IPS-18c (cell line): ENCODE results near the gene SNX24.
"Not testable (repeated sequence)": the region's sequence is repeated elsewhere in the genome, so short reads cannot be mapped to it uniquely, and the experiment has no call there.

ENCODE experiments used
- H3K4me3 ChIP-seq: 2 replicates; pipeline ENCODE4 v1.7.0; 2013; ENCODE audit warnings: low read depth, mild to moderate bottlenecking, low read length, moderate library complexity; ENCODE audit not compliant: insufficient read depth
- H3K9me3 ChIP-seq: one replicate; pipeline ENCODE4 v1.6.1; 2013; ENCODE audit warnings: mild to moderate bottlenecking, low read length, moderate library complexity; ENCODE audit not compliant: control insufficient read depth, insufficient read depth

Gene SNX24

GRCh38 chr5:122940890-122941289, 95.5 kb downstream of the SNX24 start:
- H3K4me3 ChIP-seq = no peak overlapping the region
- H3K9me3 ChIP-seq = no peaks in the 10 kb centered on the region

DNA sequence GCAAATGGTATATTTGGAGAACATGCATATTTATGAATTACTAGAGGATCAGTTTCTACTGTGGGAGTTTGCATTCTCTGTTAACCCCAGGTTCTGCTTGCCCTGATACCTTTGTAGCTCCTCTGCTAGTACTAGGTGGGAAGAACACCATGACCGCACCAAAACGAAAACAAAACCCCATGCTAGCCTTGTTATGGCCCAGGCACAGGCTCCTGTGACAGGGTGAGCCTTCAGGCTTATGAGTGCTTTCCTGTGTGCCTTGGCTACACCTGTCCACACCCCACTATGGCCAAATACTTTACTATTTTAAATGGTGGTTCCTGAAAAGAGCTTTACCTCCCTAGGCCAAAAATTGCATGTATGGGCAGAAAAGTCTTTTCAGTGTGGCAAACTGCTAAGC, 96.3 kb downstream of the SNX24 start:
- Histone ChIP-seq H3K9me3 (no peaks in the 10 kb centered on the region), H3K4me3 (no peak overlapping the region)

- H3K4me3 ChIP-seq = no peak overlapping the region
- no peaks in the 10 kb centered on the region for H3K9me3 ChIP-seq
These were observed 96.9 kb downstream of the SNX24 start for GRCh38 chr5:122942164-122942914.

- no peak overlapping the region for H3K4me3 ChIP-seq
- H3K9me3 ChIP-seq = no peaks in the 10 kb centered on the region
These were observed 97.8 kb downstream of the SNX24 start for GRCh38 chr5:122943050-122943698.

GRCh38 chr5:122944051-122944450, 98.6 kb downstream of the SNX24 start:
- H3K4me3 ChIP-seq = no peak overlapping the region
- no peaks in the 10 kb centered on the region for H3K9me3 ChIP-seq

DNA sequence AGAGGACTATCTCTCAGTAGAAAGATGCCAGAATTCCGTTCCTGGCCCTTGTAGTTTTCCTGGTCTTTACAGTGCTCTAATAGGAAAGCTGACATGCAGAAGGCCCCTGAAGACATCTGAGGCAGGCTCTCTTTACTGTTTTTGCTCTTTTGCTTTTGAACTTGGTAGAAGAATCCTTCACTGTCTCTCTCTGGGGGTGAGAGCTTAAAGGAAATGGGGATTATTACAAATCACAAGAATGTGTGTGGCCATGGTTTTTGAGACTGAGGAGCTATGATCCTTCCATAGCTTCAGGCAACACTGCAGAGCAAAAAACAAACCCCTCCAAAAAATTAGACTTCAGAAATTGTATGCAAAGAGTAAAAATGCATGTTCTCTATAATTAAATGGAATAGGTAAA, 102.0 kb downstream of the SNX24 start:
- Histone ChIP-seq H3K4me3 (no peak overlapping the region), H3K9me3 (no peaks in the 10 kb centered on the region)

DNA sequence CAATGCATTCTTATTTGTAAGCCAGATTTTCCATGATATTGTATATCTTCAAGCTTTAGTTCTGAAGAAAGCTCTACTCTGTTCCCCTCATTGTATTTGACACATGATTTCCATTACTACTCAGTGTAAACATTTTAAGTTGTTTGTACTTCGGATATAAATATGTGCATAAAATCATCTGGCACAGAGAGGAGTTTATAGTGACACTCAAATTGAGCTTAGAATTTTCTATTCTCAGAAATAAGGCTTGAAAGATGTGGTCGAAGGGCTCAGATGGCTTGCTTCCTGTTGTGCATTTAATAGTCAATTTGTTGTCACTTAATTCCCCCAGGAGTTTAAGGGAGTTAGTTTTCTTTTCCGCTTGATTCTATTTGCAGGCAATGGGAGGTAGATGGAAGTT, 102.4 kb downstream of the SNX24 start:
- Histone ChIP-seq H3K9me3 (no peaks in the 10 kb centered on the region), H3K4me3 (no peak overlapping the region)

- Histone ChIP-seq H3K9me3 (no peaks in the 10 kb centered on the region), H3K4me3 (no peak overlapping the region)
These were observed 102.9 kb downstream of the SNX24 start for GRCh38 chr5:122948319-122948718.

DNA sequence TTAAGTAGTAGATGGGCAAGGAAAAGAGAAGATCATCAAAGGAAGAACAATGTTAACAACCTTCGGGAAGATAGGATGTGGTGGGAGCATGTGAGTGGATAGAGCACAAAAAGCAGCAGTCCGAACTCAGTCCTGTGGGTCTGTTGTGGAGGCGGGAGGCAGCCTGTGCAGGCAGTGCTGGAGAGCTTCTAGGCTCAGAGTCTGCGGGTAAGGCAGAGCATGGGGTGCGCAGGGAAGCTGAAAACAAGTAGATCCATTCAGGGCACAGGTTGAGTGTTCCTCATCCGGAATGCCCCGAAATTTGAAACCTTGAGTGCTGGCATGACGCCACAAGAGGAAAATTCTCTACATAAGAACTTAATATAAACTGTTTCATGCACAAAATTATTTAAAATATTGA, 106.2 kb downstream of the SNX24 start:
- Histone ChIP-seq H3K9me3 (no peaks in the 10 kb centered on the region), H3K4me3 (no peak overlapping the region)

DNA sequence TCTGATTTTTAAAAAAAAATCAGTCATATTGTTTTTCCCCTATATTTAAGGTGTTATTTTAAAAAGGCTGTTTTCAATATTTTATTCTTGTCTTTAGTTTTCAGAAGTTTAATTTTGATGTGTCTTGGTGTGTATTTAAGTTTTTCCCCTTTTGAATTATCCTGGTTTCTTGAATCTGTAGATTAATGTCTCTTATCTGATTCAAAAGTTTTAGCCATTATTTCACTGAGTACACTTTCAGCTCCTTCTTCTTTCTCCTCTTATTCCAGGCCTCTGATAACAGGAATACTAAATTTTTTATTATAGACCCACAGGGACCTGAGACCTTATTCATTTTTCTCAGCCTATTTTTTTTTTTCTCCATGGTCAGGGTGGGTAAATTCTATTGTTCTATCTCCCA, 109.3 kb downstream of the SNX24 start:
- no peak overlapping the region for H3K4me3 ChIP-seq
- H3K9me3 ChIP-seq = no peaks in the 10 kb centered on the region

DNA sequence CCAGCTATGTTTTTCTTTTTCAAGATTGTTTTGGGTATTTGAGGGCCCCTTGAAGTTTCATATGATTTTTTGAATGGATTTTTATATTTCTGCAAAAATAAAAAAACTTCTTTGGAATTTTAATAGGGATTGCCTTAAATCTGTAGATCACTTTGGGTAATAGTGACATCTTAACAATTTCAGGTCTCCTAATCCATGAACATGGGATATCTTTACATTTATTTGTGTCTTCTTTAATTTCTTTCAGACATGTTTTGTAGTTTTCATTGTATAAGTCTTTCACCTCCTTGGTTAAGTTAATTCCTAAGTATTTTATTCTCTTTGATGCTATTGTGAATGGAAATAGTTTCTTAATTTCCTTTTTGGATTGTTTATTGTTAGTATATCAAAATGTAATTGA, 112.0 kb downstream of the SNX24 start:
- H3K4me3 ChIP-seq = no peak overlapping the region

GRCh38 chr5:122959740-122960445, 114.5 kb downstream of the SNX24 start:
- Histone ChIP-seq H3K9me3 (no peaks in the 10 kb centered on the region), H3K4me3 (no peak overlapping the region)

More for the DNA sequence above, 112.0 kb downstream of the SNX24 start:
- no peaks in the 10 kb centered on the region for H3K9me3 ChIP-seq

- Histone ChIP-seq H3K4me3 (no peak overlapping the region), H3K9me3 (no peaks in the 10 kb centered on the region)
These were observed 117.9 kb downstream of the SNX24 start for GRCh38 chr5:122963305-122963704.

DNA sequence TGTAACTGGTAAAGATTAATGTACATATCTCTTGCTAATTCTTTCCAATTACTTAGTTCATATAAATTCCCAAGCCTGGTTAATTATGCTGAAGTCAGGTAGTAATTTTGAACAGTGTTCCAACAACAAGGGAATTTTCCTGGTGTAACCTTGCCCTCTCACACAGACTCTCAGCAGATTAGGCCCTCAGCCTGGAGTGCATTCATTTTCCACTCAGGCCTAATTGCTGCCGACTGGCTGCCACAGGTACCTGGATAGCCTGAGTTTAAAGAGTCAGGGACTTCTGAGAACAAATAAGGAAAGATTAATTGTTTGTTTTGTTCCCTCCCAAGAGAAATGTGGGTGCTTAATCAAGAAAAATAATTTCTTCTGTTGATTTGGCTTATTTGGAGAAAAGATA, 119.7 kb downstream of the SNX24 start:
- no peaks in the 10 kb centered on the region for H3K9me3 ChIP-seq
- H3K4me3 ChIP-seq = no peak overlapping the region

DNA sequence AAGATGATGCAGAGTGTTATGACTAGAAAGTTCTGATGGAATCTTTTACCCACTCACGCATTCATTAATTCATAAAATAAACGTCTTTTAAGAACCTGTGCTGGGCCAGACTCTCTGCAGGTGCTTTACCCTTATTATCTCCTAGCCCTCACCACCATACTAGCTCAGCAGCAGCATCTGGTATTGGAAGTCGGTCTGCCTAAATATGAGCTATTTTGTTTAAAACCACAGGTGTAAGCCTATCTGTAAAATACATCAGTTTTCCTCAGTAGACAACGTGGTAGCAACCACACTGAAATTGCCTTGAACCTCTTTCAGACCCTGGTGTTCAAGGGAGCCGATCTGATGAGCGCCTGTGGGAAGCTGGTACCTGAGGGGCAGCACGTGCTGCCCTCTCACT, 121.7 kb downstream of the SNX24 start:
- H3K9me3 ChIP-seq = no peaks in the 10 kb centered on the region

DNA sequence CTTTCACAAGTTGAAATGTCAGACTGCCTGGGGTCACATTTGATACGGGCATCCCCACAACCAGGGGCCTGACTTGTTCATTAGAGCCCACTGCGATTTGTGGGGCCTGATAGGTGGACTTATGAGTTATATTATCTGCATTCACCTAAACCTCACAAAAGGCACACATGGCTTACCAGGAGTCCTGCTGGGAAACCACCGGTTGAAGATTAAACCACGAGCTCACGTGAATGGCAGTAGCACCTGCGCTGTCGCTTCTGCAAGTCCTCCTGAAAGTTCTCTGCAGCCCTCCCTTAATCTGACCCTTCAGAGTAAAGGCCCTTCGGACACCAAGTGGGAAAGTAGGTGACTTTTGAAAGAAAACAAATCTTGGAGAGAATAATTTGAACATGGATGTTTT, 122.2 kb downstream of the SNX24 start:
- no peaks in the 10 kb centered on the region for H3K9me3 ChIP-seq
- no peak overlapping the region for H3K4me3 ChIP-seq

More for the DNA sequence above, 121.7 kb downstream of the SNX24 start:
- no peak overlapping the region for H3K4me3 ChIP-seq

GRCh38 chr5:122968056-122968455, 122.6 kb downstream of the SNX24 start:
- not testable (repeated sequence) for H3K4me3 ChIP-seq

DNA sequence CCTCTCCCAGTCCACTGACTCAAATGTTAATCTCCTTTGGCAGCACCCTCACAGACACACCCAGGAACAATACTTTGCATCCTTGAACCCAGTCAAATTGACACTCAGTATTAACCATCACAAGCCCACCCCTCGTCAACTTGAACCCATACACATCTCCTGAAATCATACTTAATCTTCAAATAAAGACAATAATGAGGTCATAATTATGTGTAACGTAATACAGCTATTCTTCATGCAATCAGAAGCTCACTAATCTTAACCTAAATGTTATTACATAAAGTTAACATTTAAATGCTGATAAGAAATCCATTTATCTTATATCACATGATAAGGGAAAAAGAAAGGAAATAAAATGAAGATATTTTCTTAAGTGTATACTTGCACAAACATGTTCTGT, 125.9 kb downstream of the SNX24 start:
- H3K4me3 ChIP-seq = no peak overlapping the region
- no peaks in the 10 kb centered on the region for H3K9me3 ChIP-seq

More at GRCh38 chr5:122968056-122968455, 122.6 kb downstream of the SNX24 start:
- not testable (repeated sequence) for H3K9me3 ChIP-seq
